CD4-positive, CD25-positive, alpha-beta regulatory T cell (primary cell): ENCODE data around the gene GGT5. TPM values are rescaled to one million over a fixed set of nuclear protein-coding genes. Genes with fewer than 3 reads are reported as not detected.

Experiments used
- ATAC-seq, 2 donors: fragments of 150-1000 bp; cut with Tn5 transposase; one replicate each; pipeline ENCODE4 v1.10.0; 2021; ENCODE audit warnings: low read depth in 2 of 2, moderate number of reproducible peaks in 2 of 2, moderate library complexity in 1 of 2
- DNase-seq, 3 donors: peaks; one replicate each; pipeline versions ENCODE4 v3.0.0 to v3.0.0-alpha.2; 2012 to 2022; ENCODE audit warnings: mixed read lengths in 1 of 3
- H3K27ac ChIP-seq: one replicate; pipeline ENCODE4 v1.7.0; 2013; ENCODE audit warnings: mild to moderate bottlenecking, low read length; ENCODE audit not compliant: insufficient read depth, poor library complexity, severe bottlenecking
- H3K27me3 ChIP-seq: one replicate; pipeline ENCODE4 v1.7.0; 2013; ENCODE audit warnings: low read length; ENCODE audit not compliant: control insufficient read depth, insufficient read depth
- H3K36me3 ChIP-seq: one replicate; pipeline ENCODE4 v1.7.0; 2013; ENCODE audit warnings: mild to moderate bottlenecking, low read length, moderate library complexity; ENCODE audit not compliant: control insufficient read depth, insufficient read depth
- H3K4me1 ChIP-seq: 2 replicates; pipeline ENCODE4 v1.7.0; 2013; ENCODE audit warnings: mild to moderate bottlenecking, low read length; ENCODE audit not compliant: insufficient read depth, control insufficient read depth, poor library complexity, severe bottlenecking
- H3K4me3 ChIP-seq: one replicate; pipeline ENCODE4 v1.7.0; 2013; ENCODE audit warnings: low read depth, mild to moderate bottlenecking, low read length, moderate library complexity
- H3K9me3 ChIP-seq, 2 experiments: 1 replicate in 1 of 2; 2 replicates in 1 of 2; pipeline ENCODE4 v1.7.0; 2013; ENCODE audit warnings: low read length in 2 of 2, mild to moderate bottlenecking in 1 of 2, moderate library complexity in 1 of 2; ENCODE audit not compliant: control insufficient read depth in 2 of 2
- H3K27ac Mint-ChIP-seq, 3 donors: one replicate each; pipeline ENCODE4 v1.8.0; 2020 to 2022; ENCODE audit warnings: mild to moderate bottlenecking in 3 of 3, mixed read lengths in 3 of 3, moderate library complexity in 2 of 3
- H3K27me3 Mint-ChIP-seq: one replicate; pipeline ENCODE4 v1.8.0; 2022; ENCODE audit warnings: mild to moderate bottlenecking, mixed read lengths
- H3K36me3 Mint-ChIP-seq: one replicate; pipeline ENCODE4 v1.8.0; 2020; ENCODE audit warnings: mixed read lengths
- H3K4me1 Mint-ChIP-seq, 4 donors: one replicate each; pipeline ENCODE4 v1.8.0; 2020 to 2022; ENCODE audit warnings: mixed read lengths in 4 of 4, mild to moderate bottlenecking in 1 of 4
- H3K4me3 Mint-ChIP-seq, 4 donors: one replicate each; pipeline ENCODE4 v1.8.0; 2020 to 2022; ENCODE audit warnings: mild to moderate bottlenecking in 4 of 4, mixed read lengths in 4 of 4, moderate library complexity in 3 of 4
- H3K9me3 Mint-ChIP-seq, 7 donors: one replicate each; pipeline ENCODE4 v1.8.0; 2020 to 2022; ENCODE audit warnings: mixed read lengths in 7 of 7, mild to moderate bottlenecking in 3 of 7, moderate library complexity in 2 of 7
- polyA plus RNA-seq, 4 donors: library from polyadenylated mRNA; unstranded; fragments of 300-500 nt; fragmentation: Illumina TruSeq; gene quantifications; one replicate each; pipeline ENCODE4 v1.2.3, GENCODE V29; 2021
- total RNA-seq: library from RNA; stranded (reverse); gene quantifications from one replicate; pipeline ENCODE4 v1.2.3, GENCODE V29; 2022

The GGT5 gene
- total and polyA plus RNA-seq, 5 donors from 2014 or later, result not detected

DNA sequence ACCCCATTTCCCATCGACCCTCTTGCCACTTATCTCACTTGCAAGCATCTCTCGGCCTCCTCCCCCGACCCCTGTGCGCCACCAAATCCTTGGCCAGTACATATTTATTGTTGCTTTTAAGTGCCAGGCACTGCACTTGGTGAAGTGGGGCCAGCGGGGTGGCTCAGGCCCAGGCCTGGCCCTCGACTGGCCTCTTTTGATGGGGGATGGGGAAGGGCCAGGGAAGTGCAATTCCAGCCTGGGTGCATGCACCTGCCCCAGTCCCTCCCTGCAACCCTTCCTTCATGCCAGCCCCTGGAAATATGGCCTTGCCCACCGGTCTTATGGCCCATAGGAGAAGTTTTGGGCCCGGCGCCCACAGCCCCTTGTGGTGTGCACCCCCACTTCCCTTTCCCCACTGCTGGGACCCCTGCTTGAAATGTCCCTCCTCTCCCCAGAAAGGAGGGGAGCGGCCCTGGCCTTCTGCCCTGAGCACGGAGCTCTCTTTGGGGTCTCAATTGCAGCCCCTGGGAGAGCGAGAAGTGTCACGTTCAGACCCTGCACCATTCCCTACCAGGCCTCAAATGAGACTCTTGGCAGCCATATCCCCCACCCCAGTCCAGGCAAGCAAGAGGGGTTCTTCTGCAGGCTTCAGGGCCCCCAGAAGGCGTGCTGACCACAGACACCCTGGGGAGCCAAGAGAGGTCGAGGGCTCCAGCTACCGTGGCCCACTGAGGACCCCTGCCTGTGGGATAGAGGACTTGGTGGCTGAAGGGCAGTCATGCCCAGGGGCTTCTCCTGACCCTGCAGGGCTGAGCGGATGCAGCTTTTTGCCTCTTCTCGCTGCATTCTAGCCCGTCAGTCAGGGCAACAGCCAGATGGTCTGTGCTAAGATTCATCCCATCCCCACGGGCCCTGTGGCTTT, 62.6 kb downstream of the GGT5 start:
- Mint-ChIP-seq H3K4me1 (peaks cover 0 to 3% (median 0%) of the 10 kb centered on the region in 4 donors), H3K27ac (no peak overlapping the region), H3K27me3 (no peaks in the 10 kb centered on the region), H3K4me3 (no peak overlapping the region), H3K9me3 (no peaks in the 10 kb centered on the region), H3K36me3 (no peaks in the 10 kb centered on the region)
- no peak overlapping the region for H3K4me3 ChIP-seq
- H3K27ac ChIP-seq, result no peak overlapping the region
- H3K4me1 ChIP-seq, result no peaks in the 10 kb centered on the region
- no peaks in the 10 kb centered on the region for H3K36me3 ChIP-seq
- H3K9me3 ChIP-seq, result no peaks in the 10 kb centered on the region
- DNase-seq, result peak in 1 of 3 donors; percentile 16
- H3K27me3 ChIP-seq, result no peaks in the 10 kb centered on the region
- no peak for ATAC-seq

- H3K27ac Mint-ChIP-seq, result no peak within 1 kb of the TSS
- no peaks in the 10 kb centered on the region for H3K27me3 ChIP-seq
- no peak within 1 kb of the TSS for H3K27ac ChIP-seq
- no peak within 1 kb of the TSS for H3K4me3 Mint-ChIP-seq
- H3K36me3 ChIP-seq, result peaks cover 3% of the 10 kb centered on the region
- peaks cover 0 to 3% (median 0%) of the 10 kb centered on the region in 4 donors for H3K4me1 Mint-ChIP-seq
- DNase-seq, result no peak
- H3K27me3 Mint-ChIP-seq, result no peaks in the 10 kb centered on the region
- H3K9me3 ChIP-seq, result no peaks in the 10 kb centered on the region
- no peak within 1 kb of the TSS for H3K4me3 ChIP-seq
- ATAC-seq, result no peak
- peaks cover 0 to 1% (median 0%) of the 10 kb centered on the region in 7 donors for H3K9me3 Mint-ChIP-seq
- no peaks in the 10 kb centered on the region for H3K4me1 ChIP-seq
- H3K36me3 Mint-ChIP-seq, result no peaks in the 10 kb centered on the region
Observed at GRCh38 chr22:24181088-24181995, 63.5 kb downstream of the GGT5 start, which contains the start of gene SUSD2. TSS of gene SUSD2 (plus strand) at chr22:24181487. CDS start at chr22:24181520, 33 bp downstream.

DNA sequence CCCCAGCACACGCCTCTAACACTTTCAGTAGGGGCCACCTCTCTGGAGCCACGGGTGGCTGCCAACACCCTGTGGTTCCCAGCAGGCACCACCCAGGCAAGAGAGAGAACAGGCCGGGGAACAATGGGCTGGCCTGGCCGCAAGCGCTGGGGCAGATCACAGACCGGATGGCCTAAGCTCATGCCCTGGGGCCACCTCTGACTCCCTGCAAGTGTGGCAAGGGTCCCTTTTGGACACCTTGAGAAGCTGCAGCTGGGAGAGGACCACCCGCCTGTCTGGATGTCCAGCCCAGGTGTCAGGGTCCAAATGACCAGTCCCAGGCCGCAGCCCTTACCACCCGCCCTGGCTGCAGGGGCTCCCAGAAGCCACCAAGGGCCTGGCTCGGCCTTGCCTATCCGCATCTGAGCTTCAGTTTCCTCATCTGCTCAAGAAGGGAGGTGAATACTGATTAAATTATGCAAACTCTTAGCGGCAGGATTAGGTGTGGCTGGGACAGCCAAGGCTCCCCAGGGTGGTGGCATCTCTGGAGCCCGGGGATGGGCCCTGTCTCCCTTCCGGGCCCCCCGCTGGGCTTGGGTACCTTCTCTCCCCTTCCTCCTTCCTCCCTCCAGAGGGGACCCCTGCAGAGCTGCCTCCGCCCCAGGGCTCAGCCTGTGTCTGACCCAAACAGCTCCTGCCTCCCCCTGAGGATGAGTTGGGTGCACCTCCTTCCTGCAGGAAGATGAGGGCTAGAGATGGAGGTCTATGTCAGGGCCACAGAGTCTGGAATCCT, 64.4 kb downstream of the GGT5 start:
- Histone ChIP-seq H3K4me1 (no peaks in the 10 kb centered on the region), H3K36me3 (peaks cover 11% of the 10 kb centered on the region), H3K4me3 (no peak overlapping the region), H3K9me3 (no peaks in the 10 kb centered on the region), H3K27me3 (no peaks in the 10 kb centered on the region), H3K27ac (no peak overlapping the region)
- H3K9me3 Mint-ChIP-seq, result peaks cover 0 to 2% (median 0%) of the 10 kb centered on the region in 7 donors
- no peaks in the 10 kb centered on the region for H3K36me3 Mint-ChIP-seq
- peaks cover 0 to 3% (median 0%) of the 10 kb centered on the region in 4 donors for H3K4me1 Mint-ChIP-seq
- ATAC-seq (no peak), DNase-seq (no peak)
- H3K27ac Mint-ChIP-seq, result no peak overlapping the region
- no peak overlapping the region for H3K4me3 Mint-ChIP-seq
- no peaks in the 10 kb centered on the region for H3K27me3 Mint-ChIP-seq

DNA sequence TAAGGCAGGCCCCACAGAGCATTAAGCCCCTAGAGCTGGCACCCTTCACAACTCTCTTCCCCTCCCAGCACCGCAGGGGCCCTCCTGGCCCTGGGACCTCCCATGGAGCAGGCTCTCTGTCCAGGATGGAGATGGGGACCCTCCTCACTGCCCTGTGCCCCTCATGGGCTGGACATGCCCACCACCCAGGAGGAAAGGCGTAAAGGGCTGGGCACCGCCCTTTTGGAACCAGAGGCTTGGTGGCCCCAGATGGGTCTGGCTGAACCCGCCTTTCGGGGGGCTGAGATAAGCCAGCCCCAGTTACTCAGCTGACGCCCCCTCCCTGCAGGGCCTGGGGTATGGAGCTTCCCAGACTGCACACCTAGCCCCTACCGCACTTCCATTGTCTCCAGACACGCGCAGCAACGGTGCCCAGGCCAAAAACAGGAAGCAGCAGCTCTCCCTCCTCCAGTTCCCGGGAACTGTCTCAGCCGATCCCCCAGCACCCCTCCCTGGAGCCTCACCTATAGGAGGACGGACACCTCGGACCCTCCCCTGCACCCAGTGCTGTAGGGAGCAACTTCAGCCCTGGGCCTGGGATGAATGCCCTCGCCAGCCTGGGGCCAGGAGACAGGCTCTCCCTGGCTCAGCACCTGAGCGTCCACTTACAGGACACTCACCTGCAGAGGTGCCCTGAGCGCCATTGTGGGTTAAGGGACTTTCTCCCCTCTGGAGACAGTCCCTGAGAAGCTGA, 65.2 kb downstream of the GGT5 start:
- Histone ChIP-seq H3K27ac (no peak overlapping the region), H3K4me1 (no peaks in the 10 kb centered on the region), H3K36me3 (peaks cover 20% of the 10 kb centered on the region), H3K4me3 (no peak overlapping the region), H3K27me3 (no peaks in the 10 kb centered on the region), H3K9me3 (no peaks in the 10 kb centered on the region)
- Mint-ChIP-seq H3K4me3 (peak overlapping the region in 1 of 4 donors; percentile 32), H3K36me3 (no peaks in the 10 kb centered on the region), H3K9me3 (peaks cover 0 to 2% (median 0%) of the 10 kb centered on the region in 7 donors), H3K4me1 (peaks cover 0 to 3% (median 0%) of the 10 kb centered on the region in 4 donors), H3K27ac (no peak overlapping the region), H3K27me3 (no peaks in the 10 kb centered on the region)
- ATAC-seq (no peak), DNase-seq (no peak)

DNA sequence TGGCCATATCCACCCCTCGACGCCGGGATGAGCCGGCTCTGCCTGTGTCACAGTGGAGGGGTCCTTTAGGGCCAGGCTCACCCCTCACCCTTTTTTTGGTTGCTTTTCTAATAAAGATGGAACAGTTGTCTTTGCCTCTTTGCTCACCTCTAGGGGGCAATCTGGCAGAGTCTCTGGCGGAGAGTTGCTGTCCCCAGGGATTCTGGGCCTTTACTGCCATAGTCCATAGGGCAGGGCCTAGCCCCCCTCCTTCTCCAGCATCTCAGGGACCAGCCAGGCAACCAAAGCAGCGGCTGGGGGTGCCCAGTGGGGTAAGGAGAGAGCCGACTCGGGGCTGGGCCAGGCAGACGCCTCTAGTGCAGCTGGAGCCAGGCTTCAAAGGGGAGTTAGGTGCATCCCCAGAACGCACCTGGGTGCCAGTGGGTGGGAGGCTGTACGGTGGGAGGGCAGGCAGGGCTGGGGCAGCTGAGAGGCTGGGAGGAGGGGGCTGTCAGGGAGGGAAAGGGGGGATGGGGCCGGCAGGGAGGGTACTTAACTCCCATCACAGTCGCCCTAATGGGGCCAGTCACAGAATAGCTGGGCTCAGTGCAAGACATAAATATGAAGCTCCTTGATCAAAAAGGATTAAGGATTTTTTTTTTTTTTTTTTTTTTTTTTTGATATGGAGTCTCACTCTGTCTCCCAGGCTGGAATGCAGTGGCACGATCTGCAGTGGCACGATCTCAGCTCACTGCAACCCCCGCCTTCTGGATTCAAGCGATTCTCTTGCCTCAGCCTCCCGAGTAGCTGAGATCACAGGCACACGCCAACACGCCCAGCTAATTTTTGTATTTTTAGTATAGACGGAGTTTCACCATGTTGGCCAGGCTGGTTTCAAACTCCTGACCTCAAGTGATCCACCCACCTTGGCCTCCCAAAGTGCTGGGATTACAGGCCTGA, 66.1 kb downstream of the GGT5 start:
- Histone ChIP-seq H3K9me3 (no peaks in the 10 kb centered on the region), H3K36me3 (peaks cover 24% of the 10 kb centered on the region), H3K27me3 (no peaks in the 10 kb centered on the region), H3K4me1 (no peaks in the 10 kb centered on the region), H3K27ac (no peak overlapping the region), H3K4me3 (no peak overlapping the region)
- H3K36me3 Mint-ChIP-seq, result no peaks in the 10 kb centered on the region
- H3K4me3 Mint-ChIP-seq, result peak overlapping the region in 1 of 4 donors; percentile 32
- peaks cover 0 to 2% (median 0%) of the 10 kb centered on the region in 7 donors for H3K9me3 Mint-ChIP-seq
- ATAC-seq (no peak), DNase-seq (no peak)
- H3K27ac Mint-ChIP-seq, result no peak overlapping the region
- H3K27me3 Mint-ChIP-seq, result no peaks in the 10 kb centered on the region
- H3K4me1 Mint-ChIP-seq, result peaks cover 0 to 3% (median 0%) of the 10 kb centered on the region in 4 donors

DNA sequence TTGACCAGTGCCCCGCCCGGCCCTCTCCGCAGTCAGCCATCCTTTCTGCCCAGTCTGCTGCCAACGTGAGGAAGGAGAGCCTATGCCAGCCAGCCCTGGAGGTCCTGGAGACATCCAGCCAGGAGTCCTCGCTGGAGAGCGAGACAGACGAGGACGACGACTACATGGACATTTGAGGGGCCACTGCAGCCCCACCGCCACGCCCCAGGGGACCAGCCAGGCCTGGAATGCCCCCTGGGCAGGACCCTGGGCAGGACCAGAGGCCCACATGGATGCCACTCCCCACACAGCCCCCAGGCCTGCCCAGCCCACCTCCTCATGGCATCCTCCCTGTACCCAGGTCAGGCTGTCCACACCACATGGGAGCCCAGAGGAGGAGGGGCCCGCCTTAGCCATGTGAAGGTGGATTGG, 66.9 kb downstream of the GGT5 start:
- peaks cover 28% of the 10 kb centered on the region for H3K36me3 ChIP-seq
- ATAC-seq (no peak), DNase-seq (no peak)
- H3K9me3 ChIP-seq, result no peaks in the 10 kb centered on the region
- Mint-ChIP-seq H3K9me3 (peaks cover 0 to 2% (median 0%) of the 10 kb centered on the region in 7 donors), H3K27me3 (no peaks in the 10 kb centered on the region), H3K27ac (no peak overlapping the region), H3K4me1 (peaks cover 0 to 3% (median 0%) of the 10 kb centered on the region in 4 donors), H3K4me3 (no peak overlapping the region), H3K36me3 (no peaks in the 10 kb centered on the region)
- H3K27ac ChIP-seq, result no peak overlapping the region
- no peak overlapping the region for H3K4me3 ChIP-seq
- no peaks in the 10 kb centered on the region for H3K4me1 ChIP-seq
- H3K27me3 ChIP-seq, result no peaks in the 10 kb centered on the region
